Middle frontal gyrus (tissue), 1 donor: Measurements from ENCODE around the gene TNFSF18.
"Not testable (repeated sequence)": the region's sequence is repeated elsewhere in the genome, so short reads cannot be mapped to it uniquely, and the experiment has no call there.

Experiments used
- DNase-seq: peaks from one replicate; pipeline ENCODE4 v3.0.0-alpha.2; 2015; ENCODE audit warnings: low spot score; ENCODE audit errors: extremely low spot score

TNFSF18 gene

GRCh38 chr1:173050865-173051264, at the start of gene TNFSF18:
Gene TNFSF18 (minus strand): TSS chr1:173050941. CDS start chr1:173050896, 45 bp downstream.
- no peak for DNase-seq

- DNase-seq = no peak
Measured at GRCh38 chr1:173099166-173099565, 48.4 kb upstream of the TNFSF18 start.

GRCh38 chr1:173098117-173098516, 47.4 kb upstream of the TNFSF18 start:
- no peak for DNase-seq

GRCh38 chr1:173097001-173097400, 46.3 kb upstream of the TNFSF18 start:
- no peak for DNase-seq

GRCh38 chr1:173095632-173096031, 44.9 kb upstream of the TNFSF18 start:
- DNase-seq = no peak

- DNase-seq = no peak
Measured at GRCh38 chr1:173094541-173094940, 43.8 kb upstream of the TNFSF18 start.

GRCh38 chr1:173093691-173094445, 43.1 kb upstream of the TNFSF18 start:
- no peak for DNase-seq

- no peak for DNase-seq
Measured at GRCh38 chr1:173084292-173084691, 33.6 kb upstream of the TNFSF18 start.

GRCh38 chr1:173082913-173083312, 32.2 kb upstream of the TNFSF18 start:
- no peak for DNase-seq

- not testable (repeated sequence) for DNase-seq
Measured at GRCh38 chr1:173074217-173074616, 23.5 kb upstream of the TNFSF18 start.

- no peak for DNase-seq
Measured at GRCh38 chr1:173064011-173064410, 13.3 kb upstream of the TNFSF18 start.

GRCh38 chr1:173063171-173063570, 12.4 kb upstream of the TNFSF18 start:
- no peak for DNase-seq

GRCh38 chr1:173062150-173062938, 11.6 kb upstream of the TNFSF18 start:
- no peak for DNase-seq

- DNase-seq = no peak
Measured at GRCh38 chr1:173058556-173058955, 7.8 kb upstream of the TNFSF18 start.

GRCh38 chr1:173057984-173058383, 7.2 kb upstream of the TNFSF18 start:
- DNase-seq = no peak

GRCh38 chr1:173056365-173056764, 5.6 kb upstream of the TNFSF18 start:
- DNase-seq = no peak

GRCh38 chr1:173052681-173053196, 2.0 kb upstream of the TNFSF18 start:
- no peak for DNase-seq

- DNase-seq = no peak
Measured at GRCh38 chr1:173049322-173049633, 1.5 kb downstream of the TNFSF18 start.

GRCh38 chr1:173048621-173049321, 2.0 kb downstream of the TNFSF18 start:
- DNase-seq = no peak

GRCh38 chr1:173044656-173045055, 6.1 kb downstream of the TNFSF18 start:
- no peak for DNase-seq

GRCh38 chr1:173043253-173043652, 7.5 kb downstream of the TNFSF18 start:
- DNase-seq = no peak

- no peak for DNase-seq
Measured at GRCh38 chr1:173042806-173043205, 7.9 kb downstream of the TNFSF18 start.
